ENCODE results near the gene MFNG. TPM values are rescaled to one million over a fixed set of nuclear protein-coding genes. Genes with fewer than 3 reads are reported as not detected.

The MFNG gene
- total and polyA plus RNA-seq, 2 donors (not counting 1 experiment from before 2014, with no cell fraction given): 0.15 TPM; not detected in 1

DNA sequence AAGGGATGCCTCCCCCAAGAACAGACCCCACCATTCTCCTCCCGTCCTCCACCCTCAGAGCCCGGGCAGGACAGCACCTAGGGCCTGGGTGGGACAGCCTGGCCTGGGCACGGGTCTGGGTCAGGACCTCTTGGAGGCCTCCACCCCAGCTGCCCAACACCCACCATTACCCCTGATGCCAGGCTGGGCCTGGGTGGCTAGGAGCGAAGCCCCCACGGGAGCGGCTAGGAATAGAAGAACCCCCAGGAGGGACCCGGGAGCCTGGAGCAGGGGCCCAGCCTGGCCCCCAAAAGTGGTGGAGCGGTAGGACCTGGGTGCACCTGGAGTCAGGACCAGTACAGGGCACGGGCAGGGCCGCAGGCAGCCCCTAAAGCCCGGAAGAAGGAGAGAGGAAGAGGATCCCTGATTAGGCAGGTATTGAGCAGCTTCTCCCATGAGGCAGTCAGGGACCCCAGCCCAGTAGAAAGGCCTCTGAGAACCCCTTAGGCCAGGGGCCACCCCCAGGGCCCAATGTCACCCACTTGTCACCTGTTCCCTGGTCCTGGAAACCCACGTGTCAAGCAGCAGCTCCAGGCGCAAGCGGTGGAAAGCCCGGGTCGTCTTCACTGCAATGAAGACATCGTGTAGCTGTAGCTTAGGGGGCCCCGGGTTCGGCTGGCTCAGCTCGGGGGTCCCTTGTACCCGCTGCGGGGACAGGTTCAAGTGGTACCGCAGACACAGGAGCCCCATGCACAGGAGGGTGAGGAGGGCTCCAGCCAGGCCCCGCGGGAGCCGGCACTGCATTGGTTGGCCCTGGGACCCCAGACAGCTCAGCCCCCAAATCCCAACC is 575 bp downstream of the MFNG start:
- no peaks in the 10 kb centered on the region for H3K79me2 ChIP-seq (ENCODE audit: control insufficient read depth, insufficient read depth, low read length)

DNA sequence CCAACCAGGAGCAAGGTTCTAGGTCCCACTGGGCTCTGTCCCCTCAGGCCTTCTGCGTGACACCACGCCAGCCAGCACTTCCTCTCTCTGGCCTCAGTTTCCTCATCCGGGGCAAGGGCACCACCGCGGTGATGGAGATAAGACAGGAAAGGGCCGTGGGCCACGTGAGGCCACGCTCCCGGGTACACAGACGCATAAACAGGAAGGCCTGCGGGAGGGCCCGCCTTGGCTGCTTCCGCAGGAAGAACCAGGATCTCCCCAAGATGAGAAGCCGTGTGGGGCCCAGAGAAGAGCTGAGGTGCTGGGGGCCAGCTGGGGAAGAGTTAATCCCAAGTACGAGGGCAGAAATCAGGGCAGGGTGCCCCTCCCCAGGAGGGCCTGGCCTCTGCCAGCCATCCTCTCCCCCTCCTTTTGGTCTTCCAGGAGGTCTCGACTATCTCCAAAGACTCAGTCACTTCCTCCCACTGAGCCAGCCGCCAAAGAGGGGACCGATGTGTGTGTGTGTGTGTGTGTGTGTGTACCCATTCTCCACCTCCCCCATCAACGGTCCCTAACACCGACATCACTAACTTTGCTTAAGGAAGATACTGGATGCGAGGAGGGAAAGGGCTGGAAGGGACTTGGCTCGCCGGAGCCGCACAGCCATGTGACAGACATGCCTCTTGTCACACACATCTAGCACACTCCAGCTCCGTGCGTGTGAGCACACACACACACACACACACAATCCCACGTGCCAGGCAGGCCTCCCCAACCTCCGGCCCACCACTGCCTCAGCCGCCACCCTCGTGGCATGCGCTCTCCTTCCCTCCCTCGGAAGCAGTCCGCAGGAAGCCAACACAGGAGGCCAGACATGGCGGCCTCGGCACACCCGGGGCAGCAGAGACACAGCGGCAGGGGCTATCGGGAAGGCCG is 1.4 kb downstream of the MFNG start:
- Histone ChIP-seq H3K27me3 (ENCODE audit: control insufficient read depth, insufficient read depth, low read length) (peaks cover 9% of the 10 kb centered on the region), H2AFZ (ENCODE audit: low read length) (no peak overlapping the region), H3K27ac (ENCODE audit: insufficient read depth, low read length) (no peak overlapping the region), H3K4me3 (replicated peaks in 1 of 4; ENCODE audit: control extremely low read depth in 1 of 4, insufficient read depth in 1 of 4, low read depth in 3 of 4, low read length in 4 of 4) (no peak overlapping the region), H3K79me2 (ENCODE audit: control insufficient read depth, insufficient read depth, low read length) (no peaks in the 10 kb centered on the region), H3K9ac (ENCODE audit: insufficient read depth, low read length) (no peak overlapping the region), H3K4me2 (ENCODE audit: extremely low read depth, insufficient read depth, low read length) (no peak overlapping the region), H3K36me3 (ENCODE audit: control insufficient read depth, insufficient read depth, low read length) (no peaks in the 10 kb centered on the region), H3K9me3 (ENCODE audit: control insufficient read depth, insufficient read depth, low read depth, low read length) (no peaks in the 10 kb centered on the region), H4K20me1 (ENCODE audit: control insufficient read depth, extremely low read depth, insufficient read depth, low read length) (no peaks in the 10 kb centered on the region), H3K4me1 (ENCODE audit: control insufficient read depth, extremely low read depth, insufficient read depth, low read length) (peaks cover 2% of the 10 kb centered on the region)
- no peak for TF ChIP-seq EZH2 (IDR thresholded peaks at IDR 0.05; ENCODE audit: low read length, missing control alignments)
- no peak for TF ChIP-seq CTCF (conservative IDR thresholded peaks at IDR 0.05 in 1 of 2, IDR thresholded peaks at IDR 0.05 in 1 of 2; ENCODE audit: low read depth in 1 of 2, low read length in 2 of 2)
- no peak for DNase-seq (ENCODE audit: low read depth in 2 of 2)

More for the DNA sequence above, 575 bp downstream of the MFNG start:
- Histone ChIP-seq H2AFZ (ENCODE audit: low read length) (no peak overlapping the region), H3K4me1 (ENCODE audit: control insufficient read depth, extremely low read depth, insufficient read depth, low read length) (peaks cover 2% of the 10 kb centered on the region), H3K27ac (ENCODE audit: insufficient read depth, low read length) (no peak overlapping the region), H3K4me2 (ENCODE audit: extremely low read depth, insufficient read depth, low read length) (no peak overlapping the region), H4K20me1 (ENCODE audit: control insufficient read depth, extremely low read depth, insufficient read depth, low read length) (no peaks in the 10 kb centered on the region), H3K4me3 (replicated peaks in 1 of 4; ENCODE audit: control extremely low read depth in 1 of 4, insufficient read depth in 1 of 4, low read depth in 3 of 4, low read length in 4 of 4) (no peak overlapping the region), H3K27me3 (ENCODE audit: control insufficient read depth, insufficient read depth, low read length) (peaks cover 4% of the 10 kb centered on the region), H3K36me3 (ENCODE audit: control insufficient read depth, insufficient read depth, low read length) (no peaks in the 10 kb centered on the region), H3K9ac (ENCODE audit: insufficient read depth, low read length) (no peak overlapping the region), H3K9me3 (ENCODE audit: control insufficient read depth, insufficient read depth, low read depth, low read length) (no peaks in the 10 kb centered on the region)
- DNase-seq (ENCODE audit: low read depth in 2 of 2): no peak
- TF ChIP-seq EZH2 (IDR thresholded peaks at IDR 0.05; ENCODE audit: low read length, missing control alignments) (no peak), CTCF (conservative IDR thresholded peaks at IDR 0.05 in 1 of 2, IDR thresholded peaks at IDR 0.05 in 1 of 2; ENCODE audit: low read depth in 1 of 2, low read length in 2 of 2) (no peak)

GRCh38 chr22:37483050-37483449 is 3.1 kb downstream of the MFNG start:
- no peaks in the 10 kb centered on the region for H3K36me3 ChIP-seq (ENCODE audit: control insufficient read depth, insufficient read depth, low read length)
- DNase-seq (ENCODE audit: low read depth in 2 of 2): no peak
- no peak overlapping the region for H3K4me2 ChIP-seq (ENCODE audit: extremely low read depth, insufficient read depth, low read length)
- no peaks in the 10 kb centered on the region for H3K9me3 ChIP-seq (ENCODE audit: control insufficient read depth, insufficient read depth, low read depth, low read length)
- H3K79me2 ChIP-seq (ENCODE audit: control insufficient read depth, insufficient read depth, low read length): no peaks in the 10 kb centered on the region
- H2AFZ ChIP-seq (ENCODE audit: low read length): no peak overlapping the region
- H3K27me3 ChIP-seq (ENCODE audit: control insufficient read depth, insufficient read depth, low read length): peaks cover 9% of the 10 kb centered on the region
- no peak overlapping the region for H3K27ac ChIP-seq (ENCODE audit: insufficient read depth, low read length)
- no peak overlapping the region for H3K9ac ChIP-seq (ENCODE audit: insufficient read depth, low read length)
- H4K20me1 ChIP-seq (ENCODE audit: control insufficient read depth, extremely low read depth, insufficient read depth, low read length): no peaks in the 10 kb centered on the region
- TF ChIP-seq CTCF (conservative IDR thresholded peaks at IDR 0.05 in 1 of 2, IDR thresholded peaks at IDR 0.05 in 1 of 2; ENCODE audit: low read depth in 1 of 2, low read length in 2 of 2) (no peak), EZH2 (IDR thresholded peaks at IDR 0.05; ENCODE audit: low read length, missing control alignments) (no peak)
- no peak overlapping the region for H3K4me3 ChIP-seq (replicated peaks in 1 of 4; ENCODE audit: control extremely low read depth in 1 of 4, insufficient read depth in 1 of 4, low read depth in 3 of 4, low read length in 4 of 4)
- peaks cover 2% of the 10 kb centered on the region for H3K4me1 ChIP-seq (ENCODE audit: control insufficient read depth, extremely low read depth, insufficient read depth, low read length)
